Nucleus accumbens (tissue), 56 donors: ENCODE data around the gene NF1.
A peak's percentile ranks its signal among the peaks of the same experiment; 100 is the strongest.

Experiments
- DNase-seq, 56 donors: peaks; one replicate each; lab custom pipeline; 2025; lab: John Stamatoyannopoulos, UW

The NF1 gene

DNA sequence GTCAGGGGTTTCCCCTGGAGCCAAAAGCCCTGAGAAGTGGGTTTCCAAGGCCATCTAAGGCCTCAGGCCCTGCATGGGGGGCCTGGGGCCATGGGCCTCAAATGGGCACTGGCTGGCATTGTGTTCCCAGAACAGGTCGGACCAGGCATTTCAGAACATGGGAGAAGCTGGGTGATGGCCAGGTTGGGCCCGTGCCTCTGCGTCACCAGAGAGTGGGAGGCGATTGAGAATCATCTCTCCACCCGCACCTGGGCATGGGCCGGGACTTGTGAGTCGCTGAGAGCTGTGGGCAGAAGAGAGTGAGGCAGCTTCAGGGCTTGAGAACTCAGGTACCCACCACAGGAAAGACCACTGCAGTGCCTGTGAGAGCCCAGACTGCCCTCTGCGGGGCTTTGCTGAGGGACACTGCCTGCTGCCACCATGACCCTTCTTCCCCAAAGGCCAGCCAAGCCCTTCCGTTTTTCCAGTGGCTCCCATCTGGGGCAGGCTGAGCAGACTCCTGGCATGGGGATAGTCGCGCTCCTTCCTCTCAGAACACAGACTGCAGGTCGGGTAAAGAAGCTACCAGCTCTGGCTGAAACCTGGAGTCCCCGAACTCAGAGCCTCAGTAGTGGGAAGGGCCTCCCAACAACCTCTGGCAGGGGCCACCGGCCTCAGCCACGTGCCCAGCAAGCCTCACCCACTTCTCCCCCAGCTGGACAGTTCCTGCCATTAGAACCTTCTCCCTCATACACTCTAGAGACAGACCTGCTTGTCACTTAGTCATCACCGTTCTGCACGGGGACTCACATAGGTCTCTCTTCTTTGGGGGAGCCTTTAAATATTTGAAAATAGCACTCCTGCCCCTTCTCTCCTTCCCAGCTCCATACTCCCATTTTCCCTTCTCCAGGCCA is 298.3 kb downstream of the NF1 start:
- peak in 4 of 56 donors; percentile 8 to 38 (median 22) for DNase-seq

DNA sequence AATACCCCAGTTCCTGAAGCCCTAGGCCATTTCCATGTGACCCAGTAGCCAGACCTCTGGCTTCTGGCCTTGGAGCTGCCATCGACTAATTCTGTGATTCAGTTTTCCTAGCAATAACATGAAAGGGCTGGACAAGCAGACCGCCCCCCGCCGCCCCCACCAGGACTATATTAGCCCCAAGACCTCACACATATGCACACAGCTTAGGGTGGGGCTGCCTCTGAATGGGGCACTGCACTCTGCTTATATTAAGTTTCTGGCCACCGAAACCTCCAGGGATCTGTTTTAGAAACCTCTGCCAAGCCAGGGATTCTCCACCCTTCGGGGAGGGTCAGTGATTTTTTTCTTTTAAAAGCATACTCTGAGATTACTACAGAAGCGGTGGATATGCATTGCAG is 299.0 kb downstream of the NF1 start:
- no peak for DNase-seq

DNA sequence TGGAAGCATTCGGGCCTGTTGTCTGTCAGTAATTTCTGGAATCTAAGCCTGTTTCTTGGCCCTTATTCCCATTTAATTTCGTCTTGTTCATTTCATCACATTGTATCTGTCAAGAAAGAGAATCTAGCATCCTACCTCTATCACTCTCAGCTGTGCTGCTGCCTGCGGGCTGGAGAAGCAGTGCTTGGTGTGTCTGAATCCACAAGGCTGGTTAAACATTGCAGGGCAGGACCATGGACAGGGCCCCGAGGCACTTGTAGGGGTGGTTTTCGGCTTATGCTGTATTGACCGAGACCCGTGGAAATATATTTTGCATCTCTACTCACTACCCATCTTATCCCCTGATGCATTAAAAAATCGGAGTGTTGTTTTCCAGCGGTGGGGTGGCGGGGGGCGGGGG is 299.8 kb downstream of the NF1 start:
- peak in 32 of 56 donors; percentile 19 to 76 (median 40) for DNase-seq

DNA sequence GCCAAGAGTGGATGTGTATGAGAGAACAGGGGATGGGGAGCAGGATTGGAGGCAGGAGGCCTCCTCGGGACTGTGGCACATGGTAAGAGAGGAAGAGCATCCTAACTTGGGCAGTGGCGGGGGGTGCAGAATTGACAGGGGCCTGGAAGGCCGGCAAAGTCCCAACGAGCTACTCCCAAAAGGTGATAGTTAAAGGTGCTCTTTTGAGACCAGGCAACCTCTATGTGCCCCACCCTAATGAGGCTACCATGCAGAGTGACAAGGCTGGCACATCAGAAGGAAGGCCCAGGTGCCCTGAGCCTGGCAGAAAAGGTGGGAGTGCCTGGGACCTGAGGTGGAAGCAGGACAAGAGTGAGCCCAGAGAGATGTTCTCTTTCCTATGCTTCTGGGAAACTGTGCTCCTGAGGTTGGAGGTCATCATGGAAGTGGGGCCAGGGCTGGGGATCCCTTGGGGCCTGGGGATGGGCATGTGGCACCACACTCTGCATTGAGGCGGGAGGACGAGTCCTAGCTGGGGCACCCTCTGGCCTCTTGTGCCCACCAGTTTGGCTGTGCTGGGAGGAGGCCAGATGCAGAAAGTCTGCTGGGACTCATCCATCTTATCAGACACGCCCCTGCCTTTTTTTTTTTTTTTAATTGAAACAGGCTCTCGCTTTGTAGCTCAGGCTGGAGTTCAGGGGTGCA is 302.6 kb downstream of the NF1 start:
- no peak for DNase-seq

DNA sequence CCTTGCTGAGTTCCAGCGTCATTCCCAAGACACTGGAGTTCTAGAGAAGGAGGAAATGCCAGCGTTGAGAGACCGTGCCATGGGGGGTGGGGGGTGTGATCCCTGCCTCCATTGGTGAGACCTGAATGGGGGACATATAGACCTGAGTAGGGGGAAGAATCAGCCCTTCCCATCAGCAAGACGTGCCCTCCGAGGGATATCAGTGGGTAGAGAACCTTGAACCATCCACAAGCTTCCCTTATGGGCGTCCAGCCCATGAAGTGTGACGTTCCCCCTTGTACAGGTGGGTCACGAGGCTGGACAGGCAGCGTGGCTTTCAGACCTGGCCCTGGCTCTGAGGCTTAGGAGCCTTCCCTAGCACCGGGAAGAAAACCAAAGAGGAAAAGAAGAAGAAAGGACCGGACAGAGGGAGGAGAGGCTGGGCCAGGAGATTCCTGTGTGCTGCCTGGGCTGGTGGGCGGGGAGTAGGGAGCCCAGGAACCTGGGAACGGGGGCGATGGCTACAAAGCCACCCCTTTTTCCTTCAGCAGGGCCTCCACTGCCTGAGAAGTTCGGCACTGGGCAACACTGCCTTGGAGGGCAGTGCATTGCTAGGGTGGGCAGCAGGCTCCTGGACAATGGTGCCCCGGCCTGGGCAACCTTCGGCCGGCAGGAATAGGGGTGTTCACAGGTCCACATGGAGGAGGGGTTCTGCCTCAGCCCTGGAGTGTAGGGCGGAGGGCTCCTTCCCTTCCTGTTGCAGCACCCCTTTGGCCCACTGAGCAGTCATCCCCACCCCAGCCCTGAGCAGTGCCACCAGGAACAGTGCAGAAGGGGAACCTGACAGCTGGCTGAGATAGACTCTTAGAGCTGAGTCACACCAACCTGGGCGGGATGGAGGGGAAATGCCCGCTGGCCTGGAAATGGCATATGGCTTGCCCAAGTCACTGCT is 303.9 kb downstream of the NF1 start:
- no peak for DNase-seq

DNA sequence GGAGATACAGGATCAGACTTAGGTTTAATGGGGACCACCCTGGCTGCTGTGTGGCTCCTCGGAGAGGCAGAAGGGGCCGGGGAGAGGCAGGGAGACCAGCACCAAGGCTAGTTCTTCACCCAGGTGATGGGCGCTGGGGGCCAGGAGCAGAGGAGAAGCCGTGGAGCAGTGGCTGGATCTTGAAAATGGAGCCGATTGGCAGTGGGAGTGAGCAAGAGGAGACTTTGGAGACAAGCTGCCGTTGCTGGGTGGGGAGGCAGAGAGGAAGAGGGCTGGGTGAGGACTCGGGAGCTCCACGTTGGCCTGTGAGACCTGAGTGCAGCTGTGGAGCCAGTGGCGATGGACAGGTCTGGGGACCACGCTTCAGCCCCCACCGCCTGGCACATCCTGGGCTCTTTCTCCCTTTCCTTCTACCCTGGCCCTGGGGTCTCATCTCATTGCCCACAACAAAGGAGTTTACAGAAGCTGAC is 305.7 kb downstream of the NF1 start:
- DNase-seq: no peak

DNA sequence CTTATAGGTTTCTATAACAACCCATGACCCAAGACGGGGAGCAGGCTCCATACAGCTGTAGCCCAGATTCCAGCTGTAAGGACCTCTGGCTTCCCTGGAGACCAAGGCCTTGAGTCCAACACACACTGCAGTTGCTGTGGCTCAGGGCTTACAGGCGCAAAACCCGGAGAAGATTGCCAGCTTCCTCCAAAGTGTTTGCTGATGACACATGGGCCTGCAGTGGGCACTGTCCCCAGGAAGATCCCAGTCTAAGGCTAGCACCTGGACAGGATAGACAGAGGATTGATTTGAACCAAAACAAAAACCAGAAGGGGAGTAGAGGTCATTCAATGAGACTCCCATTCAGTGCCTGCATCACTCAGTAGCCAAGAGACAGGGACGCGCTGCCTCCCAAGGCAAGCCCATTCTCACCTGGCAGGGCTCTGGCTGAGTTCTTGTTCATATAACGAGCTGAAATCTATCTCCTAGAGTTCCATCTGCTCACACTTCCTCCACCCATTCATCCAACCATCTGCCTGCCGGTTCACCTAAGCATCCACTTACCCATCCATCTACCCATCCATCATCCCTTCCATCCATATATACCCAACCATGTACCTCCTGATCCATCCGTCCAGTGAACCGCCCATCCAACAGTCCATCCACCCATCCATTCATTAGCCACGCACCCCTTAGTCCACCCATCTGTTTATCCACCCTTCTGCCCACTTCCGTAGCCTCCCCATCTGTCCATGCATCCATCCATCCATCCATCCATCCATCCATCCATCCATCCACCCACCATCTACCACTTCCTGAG is 306.9 kb downstream of the NF1 start:
- DNase-seq: no peak

DNA sequence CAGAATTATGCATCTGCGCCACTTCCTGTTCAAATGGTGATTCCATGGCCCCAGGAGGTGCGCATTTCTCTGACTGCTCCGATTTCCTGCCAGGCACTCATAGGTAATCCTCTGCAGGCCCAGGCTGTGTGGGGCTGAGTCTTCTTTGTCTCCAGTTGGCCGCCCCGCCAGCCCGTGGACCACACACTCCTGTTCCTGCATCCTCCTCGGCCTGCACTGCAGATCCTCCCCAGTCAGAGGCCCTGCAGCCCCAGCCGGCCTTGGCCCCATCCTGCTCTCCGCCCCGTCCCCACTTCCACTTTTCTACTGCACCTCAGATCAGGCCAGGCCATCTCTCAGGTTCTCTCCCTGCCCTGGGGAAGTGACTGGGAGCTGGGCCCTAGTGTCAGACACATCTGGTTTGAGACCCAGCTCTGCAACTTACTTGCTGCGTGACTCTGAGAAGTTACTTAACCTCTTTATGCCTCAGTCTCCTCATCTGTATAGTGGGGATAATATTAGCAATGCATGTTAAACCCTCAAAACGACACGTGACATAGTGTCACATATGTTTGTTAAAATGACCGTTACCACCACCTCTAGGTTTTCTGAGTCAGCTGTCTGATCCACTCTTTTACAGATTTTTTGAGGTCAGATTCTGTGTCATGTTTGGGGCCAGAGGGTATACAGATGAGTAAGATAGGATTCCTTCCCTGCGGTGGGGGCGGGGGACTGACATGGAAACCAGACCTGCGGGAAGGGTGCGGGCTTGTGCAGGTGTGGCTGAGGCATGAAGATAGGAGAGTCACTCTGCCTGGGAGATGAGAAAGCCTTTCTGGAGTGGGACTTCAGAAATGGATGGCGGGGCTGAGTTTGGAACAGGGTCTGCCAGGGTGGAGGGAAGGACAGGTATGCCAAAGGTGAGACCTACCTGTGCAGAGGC is 309.5 kb downstream of the NF1 start:
- DNase-seq: no peak

DNA sequence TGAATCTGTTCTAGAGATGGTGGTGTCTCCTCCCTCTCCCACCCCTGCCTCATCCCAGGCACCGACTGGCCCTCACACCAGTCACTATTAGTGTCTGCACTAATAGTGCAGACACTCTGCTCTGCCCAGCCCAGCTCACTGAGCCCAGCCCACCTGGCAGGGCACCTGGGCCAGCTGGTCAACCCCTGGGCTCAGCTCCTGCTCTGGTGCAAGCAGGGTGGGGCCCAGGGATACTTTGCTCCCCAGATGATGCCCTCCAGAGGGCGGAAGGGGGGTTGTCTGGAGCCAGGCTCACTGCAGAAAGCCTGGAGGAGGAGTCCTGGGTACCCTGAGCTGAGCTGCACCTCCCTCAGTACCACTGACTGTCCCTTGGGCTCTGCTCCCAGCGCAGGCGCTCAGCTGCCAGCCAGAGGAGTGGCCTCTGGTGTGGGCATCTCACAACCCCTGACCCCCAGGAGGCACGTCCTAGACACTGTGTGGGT is 311.2 kb downstream of the NF1 start:
- DNase-seq: peak in 6 of 56 donors; percentile 5 to 37 (median 18)

DNA sequence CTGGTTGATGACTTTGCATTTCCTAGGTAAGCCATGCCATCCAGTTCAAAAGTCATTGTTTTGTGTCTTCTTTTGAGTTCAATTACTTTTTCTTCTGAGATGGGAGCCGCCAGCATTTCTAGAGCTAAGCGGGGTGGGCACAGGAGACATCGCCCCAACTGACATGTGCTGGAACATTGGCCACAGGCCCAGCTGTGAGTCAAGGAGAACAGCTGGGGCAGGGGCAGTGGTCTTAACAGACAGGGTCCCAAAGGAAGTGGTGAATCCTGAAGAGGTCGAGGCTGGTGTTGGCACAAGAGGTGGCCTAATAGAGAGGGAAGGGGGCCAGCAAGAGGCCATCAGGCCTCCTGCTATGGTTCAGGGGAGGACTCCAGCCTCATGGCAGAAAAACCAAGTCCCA is 313.8 kb downstream of the NF1 start:
- DNase-seq: peak in 3 of 56 donors; percentile 16 to 35 (median 30)

DNA sequence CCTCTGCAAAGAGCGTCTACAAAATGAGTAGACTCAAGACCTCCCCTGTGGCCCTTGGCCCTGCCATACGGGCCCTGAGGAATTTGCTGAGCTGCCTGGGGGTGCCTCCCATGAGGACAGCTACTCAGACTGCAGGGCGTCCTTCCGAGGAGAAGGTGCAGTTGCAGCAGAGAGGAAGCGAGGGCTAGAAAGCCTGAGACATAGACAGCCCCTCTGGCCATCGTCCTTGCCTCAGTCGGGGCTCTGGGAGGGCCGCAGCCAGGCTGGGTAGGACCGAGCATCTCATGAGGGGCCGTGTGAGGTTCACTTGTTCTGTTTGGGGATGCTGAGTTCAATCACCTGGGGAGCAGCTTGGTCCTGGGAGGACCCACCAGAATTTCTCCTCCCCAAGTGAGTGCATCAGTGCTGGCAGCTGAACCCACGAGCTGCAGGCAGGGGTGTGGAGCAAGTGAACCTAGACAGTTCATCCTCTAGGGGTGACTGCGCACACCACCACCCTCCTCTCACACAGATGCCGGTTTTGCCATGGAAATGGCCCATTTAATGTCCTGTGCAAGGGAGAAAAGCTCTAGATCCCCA is 317.0 kb downstream of the NF1 start:
- DNase-seq: no peak

DNA sequence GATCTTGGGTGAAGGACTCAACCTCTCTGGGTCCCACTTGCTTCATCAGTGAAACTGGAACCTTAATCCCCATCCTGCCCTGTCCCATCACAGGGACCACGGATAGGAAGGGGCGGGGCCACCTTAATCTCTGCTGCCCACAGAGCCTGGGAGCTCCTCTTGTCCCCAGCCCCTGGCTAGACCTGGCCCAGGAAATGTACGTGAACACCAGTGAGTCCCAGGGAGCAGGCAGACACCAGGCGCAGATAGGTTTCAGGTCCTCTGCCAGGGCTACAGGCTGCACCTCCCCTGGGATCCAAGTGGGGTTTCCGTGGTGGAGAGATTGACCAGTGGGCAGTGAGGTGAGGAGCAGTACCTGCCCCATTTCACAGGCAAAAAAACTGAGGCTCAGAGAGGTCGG is 317.7 kb downstream of the NF1 start:
- no peak for DNase-seq

DNA sequence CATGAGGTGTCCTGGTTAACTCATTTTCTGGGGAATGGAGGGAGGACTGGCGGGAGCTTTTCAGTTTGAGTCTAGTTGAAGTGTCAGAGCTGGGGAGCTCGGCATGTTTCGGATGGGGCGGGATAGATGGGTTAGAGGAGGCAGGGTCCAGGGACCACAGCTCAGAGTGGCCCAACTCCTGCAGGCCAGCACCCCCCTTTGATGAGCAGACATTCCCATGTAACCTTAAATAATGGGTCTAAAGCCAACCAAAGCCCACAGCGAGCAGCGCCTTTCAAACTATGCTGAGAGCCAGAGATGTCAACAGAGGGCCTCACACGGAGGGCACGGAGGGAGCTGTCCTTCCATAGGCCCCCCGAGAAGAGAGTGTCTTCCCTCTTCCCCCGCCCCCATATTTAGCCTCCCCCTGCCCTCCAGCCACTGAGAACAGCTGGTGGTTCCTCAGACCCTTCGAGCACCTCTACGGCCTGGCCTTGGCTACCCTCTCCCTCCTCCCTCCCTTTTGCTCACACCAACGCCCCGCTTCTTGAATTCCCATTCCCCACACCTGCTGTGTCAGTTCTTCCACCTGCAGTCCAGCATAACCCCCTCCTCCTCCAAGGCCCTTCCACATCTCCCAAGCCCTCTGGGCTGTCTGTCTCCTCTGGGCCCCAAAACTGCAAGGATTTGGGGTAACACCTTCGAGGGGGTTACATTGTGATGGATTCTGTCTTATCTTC is 318.5 kb downstream of the NF1 start:
- DNase-seq: no peak

DNA sequence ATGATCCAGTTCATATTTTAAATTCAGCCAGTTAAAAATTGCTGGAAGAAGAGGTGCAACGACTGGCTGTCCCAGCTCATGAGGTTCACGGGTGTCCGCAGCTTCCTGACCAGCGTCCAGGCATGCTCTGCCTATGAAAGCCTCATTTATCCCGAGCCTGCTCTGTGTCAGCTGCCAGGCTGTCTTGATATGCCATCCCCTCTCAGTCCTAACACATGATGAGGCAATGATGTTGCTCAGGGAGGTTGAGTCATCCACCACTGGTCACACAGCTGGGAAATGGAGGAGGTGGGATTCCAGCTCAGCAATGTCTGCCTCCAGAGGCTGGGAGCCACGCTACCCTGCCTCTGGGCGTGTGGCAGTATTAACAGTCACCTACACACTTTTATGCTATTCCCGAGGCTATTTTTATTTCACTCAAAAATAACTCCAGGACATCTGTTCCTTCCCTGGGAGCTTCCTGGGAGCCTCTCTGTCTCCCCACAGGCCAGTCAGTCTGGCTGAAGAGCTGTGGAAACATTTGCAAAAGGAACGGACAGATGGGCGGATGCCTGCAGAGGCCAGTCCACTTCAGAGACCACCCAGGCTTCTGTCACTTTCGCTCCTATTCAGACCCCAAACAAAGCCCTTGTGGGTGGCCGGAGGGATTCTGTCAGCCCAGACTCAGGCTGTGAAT is 319.2 kb downstream of the NF1 start:
- DNase-seq: peak in 50 of 56 donors; percentile 27 to 92 (median 76)

DNA sequence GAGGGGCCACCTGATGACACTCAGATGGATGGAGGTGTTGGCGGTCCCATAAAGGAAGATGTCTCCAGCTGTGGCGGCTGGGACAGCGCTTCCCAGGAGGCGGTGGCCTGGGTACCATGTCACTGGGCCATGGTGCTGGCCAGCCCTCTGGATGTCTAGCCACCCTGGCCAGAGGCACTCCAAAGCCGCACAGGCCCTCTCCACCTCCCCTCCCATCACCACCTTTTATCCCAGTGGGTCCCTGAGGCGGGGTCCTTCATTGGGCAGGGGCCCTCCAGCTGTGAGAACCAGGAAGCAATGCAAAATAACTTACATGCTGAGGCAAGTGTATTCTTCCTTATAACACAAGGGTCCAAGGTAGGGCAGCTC is 319.8 kb downstream of the NF1 start:
- DNase-seq: peak in 1 of 56 donors; percentile 49

DNA sequence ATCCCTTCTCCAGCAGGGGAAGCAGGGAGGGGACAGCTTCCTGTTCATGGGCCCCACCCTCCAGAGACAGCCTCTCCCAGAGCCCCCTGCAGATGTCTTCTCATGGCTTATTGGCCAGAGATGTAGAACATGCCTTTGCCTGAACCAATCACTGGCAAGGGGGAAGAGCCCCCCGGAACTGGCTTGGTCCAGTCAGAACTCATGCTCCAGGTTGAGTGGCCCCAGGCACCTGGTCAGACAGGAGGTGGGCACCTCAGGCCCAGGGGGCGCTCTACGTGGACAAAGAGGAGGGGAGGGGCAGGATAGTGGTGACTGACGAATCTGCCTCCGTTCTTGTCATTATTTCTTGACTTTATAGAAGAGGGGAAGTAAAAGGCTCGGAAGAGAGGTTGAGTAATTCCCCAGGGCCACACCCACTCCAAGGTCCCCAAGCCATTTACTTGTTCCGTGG is 320.3 kb downstream of the NF1 start:
- peak in 2 of 56 donors; percentile 16 to 18 for DNase-seq
